ENCODE measurements around the gene RGMB. TPM values are rescaled to one million over a fixed set of nuclear protein-coding genes. Genes with fewer than 3 reads are reported as not detected.

The RGMB gene
- total and polyA plus RNA-seq, 4 donors = 2.5 to 5.3 (median 3.0) TPM

DNA sequence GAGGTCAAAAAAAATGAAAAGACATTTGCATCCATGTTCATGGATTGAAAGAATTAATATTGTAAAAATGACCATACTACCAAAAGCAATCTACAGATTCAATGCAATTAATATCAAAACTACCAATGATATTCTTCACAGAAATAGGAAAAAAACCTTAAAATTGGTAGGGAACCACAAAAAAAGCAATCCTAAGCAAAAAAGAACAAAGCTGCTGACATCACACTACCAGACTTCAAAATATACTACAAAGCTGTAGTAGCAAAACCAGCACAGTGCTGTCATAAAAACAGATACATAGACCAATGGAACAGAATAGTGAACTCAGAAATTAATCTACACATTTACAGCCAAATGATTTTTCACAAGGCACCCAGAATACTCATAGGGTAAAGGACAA, 34.3 kb downstream of the RGMB start:
- Histone ChIP-seq H3K9me3 (ENCODE audit: control insufficient read depth in 4 of 4, low read length in 3 of 4) (peaks cover 0 to 8% (median 4%) of the 10 kb centered on the region in 4 donors), H3K27ac (ENCODE audit: low read depth in 1 of 2, low read length in 2 of 2) (no peak overlapping the region), H3K4me3 (ENCODE audit: low read depth in 1 of 3, low read length in 3 of 3) (no peak overlapping the region), H3K27me3 (ENCODE audit: control insufficient read depth in 4 of 4, insufficient read depth in 4 of 4, low read length in 3 of 4) (no peaks in the 10 kb centered on the region), H3K4me1 (ENCODE audit: control insufficient read depth in 4 of 4, insufficient read depth in 4 of 4, low read length in 3 of 4) (no peaks in the 10 kb centered on the region), H3K9ac (ENCODE audit: low read depth in 1 of 2, low read length in 2 of 2) (no peak overlapping the region), H3K36me3 (ENCODE audit: control insufficient read depth in 4 of 4, insufficient read depth in 3 of 4, low read depth in 1 of 4, low read length in 3 of 4) (no peaks in the 10 kb centered on the region)
- TF ChIP-seq FOXA1 (IDR thresholded peaks at IDR 0.05) (no peak), HNF4A (conservative IDR thresholded peaks at IDR 0.05) (no peak), RAD21 (IDR thresholded peaks at IDR 0.05) (no peak), SP1 (IDR thresholded peaks at IDR 0.05) (no peak), HNF4G (IDR thresholded peaks at IDR 0.05) (no peak), EGR1 (IDR thresholded peaks at IDR 0.05; ENCODE audit: low read depth in 2 of 2) (no peak), YY1 (IDR thresholded peaks at IDR 0.05) (no peak), NR2F2 (IDR thresholded peaks at IDR 0.05) (no peak), TAF1 (conservative IDR thresholded peaks at IDR 0.05) (no peak), GABPA (IDR thresholded peaks at IDR 0.05 in 1 of 2, conservative IDR thresholded peaks at IDR 0.05 in 1 of 2) (no peak), FOXA2 (IDR thresholded peaks at IDR 0.05) (no peak), JUND (IDR thresholded peaks at IDR 0.05) (no peak)
- TF ChIP-seq, protein P1, sequence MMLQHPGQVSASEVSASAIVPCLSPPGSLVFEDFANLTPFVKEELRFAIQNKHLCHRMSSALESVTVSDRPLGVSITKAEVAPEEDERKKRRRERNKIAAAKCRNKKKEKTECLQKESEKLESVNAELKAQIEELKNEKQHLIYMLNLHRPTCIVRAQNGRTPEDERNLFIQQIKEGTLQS (IDR thresholded peaks at IDR 0.05) = no peak
- TF ChIP-seq, protein P2, sequence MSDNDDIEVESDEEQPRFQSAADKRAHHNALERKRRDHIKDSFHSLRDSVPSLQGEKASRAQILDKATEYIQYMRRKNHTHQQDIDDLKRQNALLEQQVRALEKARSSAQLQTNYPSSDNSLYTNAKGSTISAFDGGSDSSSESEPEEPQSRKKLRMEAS (IDR thresholded peaks at IDR 0.05) = no peak
- TF ChIP-seq, protein P3, sequence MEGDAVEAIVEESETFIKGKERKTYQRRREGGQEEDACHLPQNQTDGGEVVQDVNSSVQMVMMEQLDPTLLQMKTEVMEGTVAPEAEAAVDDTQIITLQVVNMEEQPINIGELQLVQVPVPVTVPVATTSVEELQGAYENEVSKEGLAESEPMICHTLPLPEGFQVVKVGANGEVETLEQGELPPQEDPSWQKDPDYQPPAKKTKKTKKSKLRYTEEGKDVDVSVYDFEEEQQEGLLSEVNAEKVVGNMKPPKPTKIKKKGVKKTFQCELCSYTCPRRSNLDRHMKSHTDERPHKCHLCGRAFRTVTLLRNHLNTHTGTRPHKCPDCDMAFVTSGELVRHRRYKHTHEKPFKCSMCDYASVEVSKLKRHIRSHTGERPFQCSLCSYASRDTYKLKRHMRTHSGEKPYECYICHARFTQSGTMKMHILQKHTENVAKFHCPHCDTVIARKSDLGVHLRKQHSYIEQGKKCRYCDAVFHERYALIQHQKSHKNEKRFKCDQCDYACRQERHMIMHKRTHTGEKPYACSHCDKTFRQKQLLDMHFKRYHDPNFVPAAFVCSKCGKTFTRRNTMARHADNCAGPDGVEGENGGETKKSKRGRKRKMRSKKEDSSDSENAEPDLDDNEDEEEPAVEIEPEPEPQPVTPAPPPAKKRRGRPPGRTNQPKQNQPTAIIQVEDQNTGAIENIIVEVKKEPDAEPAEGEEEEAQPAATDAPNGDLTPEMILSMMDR (IDR thresholded peaks at IDR 0.05; ENCODE audit: low read depth, low read length, missing input control) = no peak
- TF ChIP-seq, protein P4, sequence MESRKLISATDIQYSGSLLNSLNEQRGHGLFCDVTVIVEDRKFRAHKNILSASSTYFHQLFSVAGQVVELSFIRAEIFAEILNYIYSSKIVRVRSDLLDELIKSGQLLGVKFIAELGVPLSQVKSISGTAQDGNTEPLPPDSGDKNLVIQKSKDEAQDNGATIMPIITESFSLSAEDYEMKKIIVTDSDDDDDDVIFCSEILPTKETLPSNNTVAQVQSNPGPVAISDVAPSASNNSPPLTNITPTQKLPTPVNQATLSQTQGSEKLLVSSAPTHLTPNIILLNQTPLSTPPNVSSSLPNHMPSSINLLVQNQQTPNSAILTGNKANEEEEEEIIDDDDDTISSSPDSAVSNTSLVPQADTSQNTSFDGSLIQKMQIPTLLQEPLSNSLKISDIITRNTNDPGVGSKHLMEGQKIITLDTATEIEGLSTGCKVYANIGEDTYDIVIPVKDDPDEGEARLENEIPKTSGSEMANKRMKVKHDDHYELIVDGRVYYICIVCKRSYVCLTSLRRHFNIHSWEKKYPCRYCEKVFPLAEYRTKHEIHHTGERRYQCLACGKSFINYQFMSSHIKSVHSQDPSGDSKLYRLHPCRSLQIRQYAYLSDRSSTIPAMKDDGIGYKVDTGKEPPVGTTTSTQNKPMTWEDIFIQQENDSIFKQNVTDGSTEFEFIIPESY (IDR thresholded peaks at IDR 0.05) = no peak
- TF ChIP-seq, protein P5, sequence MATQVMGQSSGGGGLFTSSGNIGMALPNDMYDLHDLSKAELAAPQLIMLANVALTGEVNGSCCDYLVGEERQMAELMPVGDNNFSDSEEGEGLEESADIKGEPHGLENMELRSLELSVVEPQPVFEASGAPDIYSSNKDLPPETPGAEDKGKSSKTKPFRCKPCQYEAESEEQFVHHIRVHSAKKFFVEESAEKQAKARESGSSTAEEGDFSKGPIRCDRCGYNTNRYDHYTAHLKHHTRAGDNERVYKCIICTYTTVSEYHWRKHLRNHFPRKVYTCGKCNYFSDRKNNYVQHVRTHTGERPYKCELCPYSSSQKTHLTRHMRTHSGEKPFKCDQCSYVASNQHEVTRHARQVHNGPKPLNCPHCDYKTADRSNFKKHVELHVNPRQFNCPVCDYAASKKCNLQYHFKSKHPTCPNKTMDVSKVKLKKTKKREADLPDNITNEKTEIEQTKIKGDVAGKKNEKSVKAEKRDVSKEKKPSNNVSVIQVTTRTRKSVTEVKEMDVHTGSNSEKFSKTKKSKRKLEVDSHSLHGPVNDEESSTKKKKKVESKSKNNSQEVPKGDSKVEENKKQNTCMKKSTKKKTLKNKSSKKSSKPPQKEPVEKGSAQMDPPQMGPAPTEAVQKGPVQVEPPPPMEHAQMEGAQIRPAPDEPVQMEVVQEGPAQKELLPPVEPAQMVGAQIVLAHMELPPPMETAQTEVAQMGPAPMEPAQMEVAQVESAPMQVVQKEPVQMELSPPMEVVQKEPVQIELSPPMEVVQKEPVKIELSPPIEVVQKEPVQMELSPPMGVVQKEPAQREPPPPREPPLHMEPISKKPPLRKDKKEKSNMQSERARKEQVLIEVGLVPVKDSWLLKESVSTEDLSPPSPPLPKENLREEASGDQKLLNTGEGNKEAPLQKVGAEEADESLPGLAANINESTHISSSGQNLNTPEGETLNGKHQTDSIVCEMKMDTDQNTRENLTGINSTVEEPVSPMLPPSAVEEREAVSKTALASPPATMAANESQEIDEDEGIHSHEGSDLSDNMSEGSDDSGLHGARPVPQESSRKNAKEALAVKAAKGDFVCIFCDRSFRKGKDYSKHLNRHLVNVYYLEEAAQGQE (IDR thresholded peaks at IDR 0.05) = no peak
- DNase-seq (ENCODE audit: low spot score) = no peak

DNA sequence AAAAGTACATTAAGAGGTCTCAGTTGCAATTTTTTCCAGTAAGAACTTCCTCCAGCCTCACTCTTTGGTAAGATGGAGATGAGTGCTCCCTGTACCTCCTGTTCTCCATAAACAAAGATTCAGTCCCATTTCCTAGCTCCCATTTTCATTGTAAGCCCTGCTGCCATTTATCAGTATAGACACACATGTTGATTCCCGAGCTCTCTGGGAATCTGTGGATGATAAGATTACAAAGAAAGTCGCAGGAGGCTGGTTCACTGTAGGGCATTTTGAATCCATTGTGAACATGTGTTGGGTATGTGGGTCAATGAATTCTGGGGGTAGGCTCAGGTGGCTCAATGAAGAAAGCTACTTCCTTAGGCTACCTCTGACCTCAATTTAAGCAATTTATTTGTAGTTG, 36.7 kb downstream of the RGMB start:
- WGBS = 42% methylated on average over 2 of the region's 2 CpGs
- H3K27ac ChIP-seq (ENCODE audit: low read depth in 1 of 2, low read length in 2 of 2) = no peak overlapping the region
- DNase-seq (ENCODE audit: low spot score) = no peak
- TF ChIP-seq JUND (IDR thresholded peaks at IDR 0.05) = no peak
- no peak for TF ChIP-seq SP1 (IDR thresholded peaks at IDR 0.05)
- no peak for TF ChIP-seq RXRA (IDR thresholded peaks at IDR 0.05)
- no peak for TF ChIP-seq EGR1 (IDR thresholded peaks at IDR 0.05; ENCODE audit: low read depth in 2 of 2)
- no peak for TF ChIP-seq FOXA1 (IDR thresholded peaks at IDR 0.05)
- TF ChIP-seq, protein P3 (IDR thresholded peaks at IDR 0.05; ENCODE audit: low read depth, low read length, missing input control) = no peak
- no peak for TF ChIP-seq YY1 (IDR thresholded peaks at IDR 0.05)
- no peak for TF ChIP-seq HNF4G (IDR thresholded peaks at IDR 0.05)
- no peak for TF ChIP-seq NR2F2 (IDR thresholded peaks at IDR 0.05)
- no peak for TF ChIP-seq FOXA2 (IDR thresholded peaks at IDR 0.05)
- TF ChIP-seq TAF1 (conservative IDR thresholded peaks at IDR 0.05) = no peak
- TF ChIP-seq, protein P2 (IDR thresholded peaks at IDR 0.05) = no peak
- TF ChIP-seq, protein P4 (IDR thresholded peaks at IDR 0.05) = no peak
- no peak for TF ChIP-seq GABPA (IDR thresholded peaks at IDR 0.05 in 1 of 2, conservative IDR thresholded peaks at IDR 0.05 in 1 of 2)
- TF ChIP-seq, protein P1 (IDR thresholded peaks at IDR 0.05) = no peak
- no peak for TF ChIP-seq HNF4A (conservative IDR thresholded peaks at IDR 0.05)

More for the DNA sequence above, 36.7 kb downstream of the RGMB start:
- Histone ChIP-seq H3K36me3 (ENCODE audit: control insufficient read depth in 4 of 4, insufficient read depth in 3 of 4, low read depth in 1 of 4, low read length in 3 of 4) (no peaks in the 10 kb centered on the region), H3K9ac (ENCODE audit: low read depth in 1 of 2, low read length in 2 of 2) (no peak overlapping the region), H3K9me3 (ENCODE audit: control insufficient read depth in 4 of 4, low read length in 3 of 4) (peaks cover 0 to 8% (median 4%) of the 10 kb centered on the region in 4 donors), H3K27me3 (ENCODE audit: control insufficient read depth in 4 of 4, insufficient read depth in 4 of 4, low read length in 3 of 4) (no peaks in the 10 kb centered on the region), H3K4me3 (ENCODE audit: low read depth in 1 of 3, low read length in 3 of 3) (no peak overlapping the region), H3K4me1 (ENCODE audit: control insufficient read depth in 4 of 4, insufficient read depth in 4 of 4, low read length in 3 of 4) (no peaks in the 10 kb centered on the region)
